Right atrium auricular region (tissue), 2 donors: ENCODE data around the gene TBC1D10A. TPM values are rescaled to one million over a fixed set of nuclear protein-coding genes. Genes with fewer than 3 reads are reported as not detected.

Experiments used
- DNase-seq: peaks from one replicate; pipeline ENCODE4 v3.0.0-alpha.2; 2019; ENCODE audit warnings: low spot score
- H3K27ac ChIP-seq, 2 donors: fragments of 200-600 bp; sonication (generic); 1 replicate in 1 of 2; 2 replicates in 1 of 2; pipeline ENCODE4 v1.5.1; 2016 to 2019
- H3K27me3 ChIP-seq, 2 donors: fragments of 200-600 bp; sonication (generic); one replicate each; pipeline versions ENCODE4 v1.5.1 to v1.6.0; 2017 to 2019
- H3K36me3 ChIP-seq: fragments of 200-600 bp; sonication (generic); one replicate; pipeline ENCODE4 v1.5.1; 2016
- H3K4me1 ChIP-seq, 2 donors: fragments of 200-600 bp; sonication (generic); one replicate each; pipeline versions ENCODE4 v1.5.1 to v1.6.0; 2017 to 2019
- H3K4me3 ChIP-seq, 2 donors: fragments of 200-600 bp; sonication (generic); 1 replicate in 1 of 2; 2 replicates in 1 of 2; pipeline ENCODE4 v1.5.1; 2017 to 2019; ENCODE audit warnings: mild to moderate bottlenecking in 1 of 2, moderate library complexity in 1 of 2
- H3K9me3 ChIP-seq, 2 donors: fragments of 200-600 bp; sonication (generic); one replicate each; pipeline ENCODE4 v1.5.1; 2019
- total RNA-seq, 2 donors: library from RNA; depleted of rRNA; stranded (reverse); fragments of >200 nt; gene quantifications; one replicate each; pipeline ENCODE4 v1.1.0, GENCODE V29; 2016
- TF ChIP-seq, protein P1 (sequence below), 2 donors: fragments of 200-600 bp; sonication (generic); IDR thresholded peaks; one replicate each; pipeline ENCODE4 v1.5.1; 2019; ENCODE audit warnings: antibody characterized with exemption in 2 of 2

The TBC1D10A gene
- total RNA-seq, 2 donors from 2014 or later, result 5.9 to 9.3 TPM

DNA sequence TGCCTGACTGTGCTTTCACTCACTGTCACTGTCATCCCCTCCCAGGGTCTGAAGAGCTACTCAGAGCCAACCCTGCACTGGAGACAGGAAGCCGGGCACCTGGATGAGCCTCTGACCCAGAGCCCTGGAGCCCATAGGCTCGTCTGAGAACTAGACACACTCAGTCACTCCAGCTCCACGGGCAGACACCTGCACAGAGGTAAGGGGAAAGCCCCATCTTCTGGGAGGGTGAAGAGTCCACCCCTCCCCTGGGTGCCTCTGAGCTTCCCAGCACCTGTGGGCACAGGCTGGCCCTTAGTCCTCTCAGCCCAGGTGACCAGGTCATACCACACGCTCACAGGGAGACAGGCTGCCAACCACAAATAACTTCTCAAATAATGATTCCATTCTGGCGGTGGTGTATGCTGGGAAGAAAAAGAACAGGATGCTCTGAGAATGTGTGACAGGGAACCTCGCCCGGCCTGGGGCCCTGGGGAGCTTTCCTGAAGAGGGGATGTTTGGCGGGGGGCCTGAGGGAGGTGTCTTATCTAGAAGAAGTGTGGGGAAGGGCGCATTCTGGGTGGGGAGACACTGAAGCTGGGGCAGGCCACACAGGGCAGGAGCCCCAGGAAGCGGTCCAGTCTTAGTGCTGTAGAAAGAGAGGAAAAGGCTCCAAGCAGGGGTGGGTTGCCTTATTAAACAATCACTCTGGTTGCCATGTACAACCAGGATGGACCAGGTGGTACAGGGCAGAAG, 35.3 kb upstream of the TBC1D10A start:
- Histone ChIP-seq H3K9me3 (no peaks in the 10 kb centered on the region), H3K27ac (no peak overlapping the region), H3K4me3 (no peak overlapping the region), H3K36me3 (no peaks in the 10 kb centered on the region), H3K4me1 (no peaks in the 10 kb centered on the region), H3K27me3 (no peaks in the 10 kb centered on the region)
- no peak for DNase-seq
- TF ChIP-seq, protein P1, sequence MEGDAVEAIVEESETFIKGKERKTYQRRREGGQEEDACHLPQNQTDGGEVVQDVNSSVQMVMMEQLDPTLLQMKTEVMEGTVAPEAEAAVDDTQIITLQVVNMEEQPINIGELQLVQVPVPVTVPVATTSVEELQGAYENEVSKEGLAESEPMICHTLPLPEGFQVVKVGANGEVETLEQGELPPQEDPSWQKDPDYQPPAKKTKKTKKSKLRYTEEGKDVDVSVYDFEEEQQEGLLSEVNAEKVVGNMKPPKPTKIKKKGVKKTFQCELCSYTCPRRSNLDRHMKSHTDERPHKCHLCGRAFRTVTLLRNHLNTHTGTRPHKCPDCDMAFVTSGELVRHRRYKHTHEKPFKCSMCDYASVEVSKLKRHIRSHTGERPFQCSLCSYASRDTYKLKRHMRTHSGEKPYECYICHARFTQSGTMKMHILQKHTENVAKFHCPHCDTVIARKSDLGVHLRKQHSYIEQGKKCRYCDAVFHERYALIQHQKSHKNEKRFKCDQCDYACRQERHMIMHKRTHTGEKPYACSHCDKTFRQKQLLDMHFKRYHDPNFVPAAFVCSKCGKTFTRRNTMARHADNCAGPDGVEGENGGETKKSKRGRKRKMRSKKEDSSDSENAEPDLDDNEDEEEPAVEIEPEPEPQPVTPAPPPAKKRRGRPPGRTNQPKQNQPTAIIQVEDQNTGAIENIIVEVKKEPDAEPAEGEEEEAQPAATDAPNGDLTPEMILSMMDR (IDR thresholded peaks at IDR 0.05), result no peak

DNA sequence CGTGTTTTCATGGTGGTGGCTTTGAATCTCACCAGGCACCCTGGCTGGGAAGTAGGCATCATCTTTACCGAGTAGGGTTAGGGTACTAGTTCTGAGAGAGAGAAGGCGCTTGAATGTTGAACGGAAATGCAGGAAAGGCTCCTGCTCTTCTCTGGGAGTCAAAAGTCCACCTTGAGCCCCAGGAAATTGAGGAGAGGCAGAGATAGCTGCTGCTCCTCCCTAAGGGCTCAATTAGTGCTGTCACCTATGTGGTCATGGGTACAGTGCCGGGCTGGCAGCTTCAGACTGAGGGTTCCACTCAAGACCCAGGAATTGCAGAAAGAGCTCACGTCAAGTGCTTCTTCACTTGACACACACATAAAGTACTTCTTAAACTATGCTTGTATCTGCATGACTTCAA, 31.8 kb upstream of the TBC1D10A start:
- Histone ChIP-seq H3K4me1 (peaks cover 0 to 27% of the 10 kb centered on the region in 2 donors), H3K9me3 (no peaks in the 10 kb centered on the region), H3K36me3 (no peaks in the 10 kb centered on the region), H3K4me3 (no peak overlapping the region), H3K27ac (no peak overlapping the region), H3K27me3 (no peaks in the 10 kb centered on the region)
- no peak for DNase-seq
- TF ChIP-seq, protein P1 (IDR thresholded peaks at IDR 0.05), result no peak

DNA sequence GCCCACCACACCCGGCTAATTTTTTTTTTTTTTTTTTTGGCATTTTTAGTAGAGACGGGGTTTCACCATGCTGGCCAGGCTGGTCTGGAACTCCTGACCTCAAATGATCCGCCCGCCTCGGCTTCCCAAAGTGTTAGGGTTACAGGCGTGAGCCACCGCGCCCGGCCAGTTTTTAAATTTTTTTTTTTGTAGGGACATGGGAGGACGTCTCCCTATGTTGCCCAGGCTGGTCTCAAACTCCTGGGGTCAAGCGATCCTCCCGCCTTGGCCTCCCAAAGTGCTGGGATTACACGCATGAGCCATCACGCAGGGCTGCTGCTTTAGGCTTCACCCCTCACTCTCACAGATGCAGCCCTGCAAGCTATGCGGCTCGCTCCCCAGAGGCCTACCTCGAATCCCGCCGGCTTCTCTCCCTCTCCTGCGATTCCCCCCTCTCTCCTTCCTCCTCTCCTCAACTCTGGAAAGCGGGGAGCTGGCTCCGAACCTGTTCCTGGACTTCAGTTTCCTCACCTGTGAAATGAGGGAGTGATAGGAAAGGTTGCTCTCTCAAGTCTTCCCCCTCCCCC, 31.0 kb upstream of the TBC1D10A start:
- Histone ChIP-seq H3K4me3 (peak overlapping the region in 1 of 2 donors; percentile 90), H3K27me3 (no peaks in the 10 kb centered on the region), H3K9me3 (no peaks in the 10 kb centered on the region), H3K36me3 (peaks cover 3% of the 10 kb centered on the region), H3K4me1 (peaks cover 0 to 28% of the 10 kb centered on the region in 2 donors), H3K27ac (no peak overlapping the region)
- TF ChIP-seq, protein P1 (IDR thresholded peaks at IDR 0.05), result no peak
- no peak for DNase-seq

DNA sequence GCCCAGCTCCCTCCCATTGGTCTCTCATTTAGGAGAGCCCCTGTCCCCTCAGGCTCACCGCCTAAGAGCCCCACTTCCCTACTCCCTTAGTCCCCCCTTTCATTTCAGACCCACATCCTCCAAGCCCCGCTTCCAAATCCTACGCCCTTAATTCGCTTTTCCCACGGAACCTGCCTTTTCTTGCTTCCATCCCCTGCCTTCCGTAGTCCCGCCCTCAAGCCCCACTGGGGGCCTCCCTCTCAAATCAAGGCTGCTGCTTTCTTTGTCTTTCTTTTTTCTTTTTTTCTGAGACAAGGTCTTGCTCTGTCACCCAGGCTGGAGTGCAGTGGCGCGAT, 30.5 kb upstream of the TBC1D10A start:
- Histone ChIP-seq H3K27ac (peak overlapping the region; percentile 97 to 98), H3K36me3 (peaks cover 8% of the 10 kb centered on the region), H3K9me3 (no peaks in the 10 kb centered on the region), H3K4me1 (peaks cover 0 to 28% of the 10 kb centered on the region in 2 donors), H3K4me3 (peak overlapping the region; percentile 90), H3K27me3 (no peaks in the 10 kb centered on the region)
- TF ChIP-seq, protein P1 (IDR thresholded peaks at IDR 0.05), result no peak
- no peak for DNase-seq

DNA sequence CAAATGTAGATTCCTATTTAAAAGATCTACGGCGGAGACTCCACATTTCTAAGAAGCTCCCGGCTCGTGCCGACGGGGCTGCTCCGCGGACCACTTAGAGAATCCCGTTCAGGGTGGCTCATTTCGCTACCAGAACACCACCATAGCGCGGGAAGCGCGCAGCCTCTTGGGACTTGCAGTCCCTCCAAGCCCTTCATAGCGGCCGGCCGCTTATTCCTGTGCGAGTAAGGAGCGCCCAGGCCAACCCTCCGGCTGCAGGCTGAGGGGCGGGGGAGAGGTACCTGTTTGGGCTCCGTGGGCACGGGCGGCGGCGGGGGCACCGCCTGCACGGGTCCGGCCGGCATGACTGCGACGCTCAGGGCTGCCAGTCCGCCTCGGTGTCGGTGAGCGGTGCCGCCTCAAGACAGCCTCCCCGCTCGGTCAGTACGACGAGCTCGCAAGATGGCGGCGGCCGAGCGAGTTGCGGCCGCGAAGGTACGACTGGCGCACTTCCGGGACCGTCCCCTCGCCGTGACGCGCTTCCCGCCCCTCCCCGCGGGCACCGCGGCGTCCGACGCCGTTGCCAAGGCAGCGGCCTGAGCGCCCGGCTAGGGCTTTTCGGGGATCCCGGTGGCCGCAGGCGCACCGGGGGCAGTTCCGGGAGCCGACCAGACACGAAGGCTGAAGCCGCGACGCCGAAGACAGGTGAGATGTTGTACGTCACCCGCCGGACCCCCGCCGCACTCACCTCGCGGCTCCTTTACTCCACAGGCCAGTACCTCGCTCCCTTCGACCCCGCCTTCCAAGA, 29.9 kb upstream of the TBC1D10A start, which contains the start of the genes CCDC157 and SF3A1:
Gene CCDC157 (plus strand): TSS at position 559 of the 787 bp plus-strand sequence. CDS start 8,994 bp downstream, outside the sequence.
Gene SF3A1 (minus strand): TSS at position 446 of the 787 bp plus-strand sequence. CDS start 102 bp downstream, at position 344.
- DNase-seq, result peak; percentile 85
- Histone ChIP-seq H3K36me3 (peaks cover 14% of the 10 kb centered on the region), H3K9me3 (no peaks in the 10 kb centered on the region), H3K27ac (peak within 1 kb of the TSS; percentile 97 to 98), H3K4me3 (peak within 1 kb of the TSS; percentile 90), H3K4me1 (peaks cover 0 to 28% of the 10 kb centered on the region in 2 donors), H3K27me3 (no peaks in the 10 kb centered on the region)
- TF ChIP-seq, protein P1 (IDR thresholded peaks at IDR 0.05), result peak in 1 of 2 donors; percentile 21
